Stimulated activated CD4-positive, alpha-beta T cell treated with anti-CD3 and anti-CD28 coated beads, Interleukin-4, amount 100 ng/mL, for 24 hours (primary cell): ENCODE data around the gene SPA17.
A peak's percentile ranks its signal among the peaks of the same experiment; 100 is the strongest.

ENCODE experiments used
- DNase-seq: peaks from one replicate; pipeline ENCODE4 v3.0.0-alpha.2; 2020

SPA17 gene

DNA sequence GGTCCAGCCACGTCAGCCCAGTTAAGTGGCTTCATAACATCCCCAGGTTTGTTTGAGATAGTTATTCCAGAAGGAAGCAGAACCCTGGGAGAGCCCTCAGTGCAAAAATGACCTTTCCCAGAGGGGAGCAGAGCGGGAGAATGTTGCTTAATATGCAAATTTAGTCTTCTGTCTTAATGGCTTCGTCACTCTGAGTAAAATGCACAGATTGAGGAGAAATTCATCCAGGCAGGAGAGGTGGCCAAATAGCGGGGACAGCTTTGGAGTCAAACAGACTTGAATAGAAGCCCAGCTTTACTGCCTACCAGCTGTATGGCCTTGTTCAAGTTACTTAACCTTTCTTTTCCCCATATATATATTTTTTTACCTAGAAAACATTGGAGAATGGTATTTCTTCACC, 53.8 kb downstream of the SPA17 start:
- DNase-seq, result no peak

DNA sequence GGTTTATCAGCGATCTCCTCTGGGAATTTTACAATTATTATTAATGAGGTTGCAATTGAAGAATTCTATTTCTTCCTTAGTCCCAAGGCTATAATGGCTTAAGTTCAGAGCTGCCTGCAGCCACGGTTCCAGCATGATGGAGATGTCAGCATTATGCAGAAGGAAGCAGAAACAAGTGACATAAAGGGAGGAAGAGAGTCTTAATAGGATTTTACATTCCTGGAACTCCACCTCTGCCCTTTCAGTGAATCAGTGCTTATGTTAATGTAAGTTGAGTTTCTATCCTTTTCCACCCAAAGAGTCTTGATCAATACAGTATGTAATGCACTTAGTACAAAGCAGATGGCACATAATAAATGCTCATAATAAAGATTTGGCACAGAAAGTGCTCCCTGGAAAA, 54.4 kb downstream of the SPA17 start:
- no peak for DNase-seq

DNA sequence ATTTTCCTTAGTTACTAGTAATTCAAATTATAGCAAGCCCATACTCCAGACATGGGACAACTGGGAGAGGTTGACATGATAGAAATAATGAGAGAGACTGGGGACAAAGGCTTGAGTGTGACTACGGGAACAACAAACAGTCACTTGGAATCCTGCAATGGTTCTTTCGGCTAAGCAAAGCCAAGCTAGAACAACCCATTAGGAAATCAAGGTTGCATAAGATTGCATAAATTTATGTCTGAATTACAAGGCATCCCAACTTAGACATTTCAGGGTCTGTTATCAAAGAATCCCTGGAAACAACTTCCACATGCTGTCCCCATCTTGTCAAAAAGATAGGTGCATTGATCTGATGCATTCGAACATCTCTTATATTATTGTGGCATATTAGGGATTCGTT, 55.9 kb downstream of the SPA17 start:
- no peak for DNase-seq

GRCh38 chr11:124732230-124732629, 58.5 kb downstream of the SPA17 start:
- DNase-seq, result no peak

DNA sequence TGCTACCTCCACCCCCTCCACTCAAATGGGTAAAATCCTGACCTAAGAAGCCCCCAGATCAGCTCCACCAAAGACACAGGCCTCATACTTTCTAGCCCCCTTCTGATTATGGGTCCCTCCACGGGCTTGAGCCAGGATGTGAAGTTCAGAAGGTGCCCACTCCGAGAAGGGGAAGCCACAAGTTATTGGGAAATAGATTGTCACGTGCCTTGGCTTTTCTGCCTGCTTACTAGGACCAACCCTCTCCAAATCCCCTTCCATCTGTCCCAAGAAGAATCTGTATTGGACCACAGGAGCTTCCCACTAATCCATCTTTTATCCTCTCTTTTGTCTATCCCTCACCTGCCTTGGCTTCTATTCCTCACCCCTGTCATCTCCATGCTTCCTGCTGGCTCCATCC, 63.0 kb downstream of the SPA17 start:
- no peak for DNase-seq

DNA sequence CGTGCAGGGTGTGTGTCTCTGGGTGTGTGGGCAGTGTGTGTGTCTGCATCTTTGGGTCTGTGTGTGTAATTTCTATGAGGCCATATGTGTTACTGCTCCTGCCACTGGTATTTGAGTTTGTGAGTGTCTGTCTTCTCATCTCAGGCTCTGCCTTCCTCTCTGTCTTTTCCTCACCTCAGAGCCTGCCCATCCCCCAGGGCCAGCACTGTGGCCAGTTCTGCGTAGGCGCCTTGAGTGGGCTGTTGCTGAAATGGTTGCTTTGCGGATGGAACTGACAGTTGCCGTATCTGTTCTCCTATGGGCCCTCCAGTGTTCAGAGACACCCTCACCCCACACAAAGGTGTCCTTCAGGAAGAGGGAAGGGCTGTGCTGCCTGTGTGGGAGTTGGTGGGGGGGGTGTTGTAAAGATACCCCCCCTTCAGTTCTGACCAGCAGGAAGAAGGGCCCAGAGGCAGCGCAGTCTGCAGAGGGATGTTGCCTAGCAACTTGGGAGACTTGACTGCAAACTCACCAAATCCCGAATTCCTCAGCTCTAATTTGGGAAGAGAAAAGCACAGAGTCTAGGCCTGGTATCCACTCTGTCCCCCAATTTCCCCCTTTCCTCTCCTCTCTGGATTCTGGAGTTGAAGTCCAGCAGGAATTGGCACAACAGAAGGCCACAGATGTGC, 64.1 kb downstream of the SPA17 start:
- no peak for DNase-seq

DNA sequence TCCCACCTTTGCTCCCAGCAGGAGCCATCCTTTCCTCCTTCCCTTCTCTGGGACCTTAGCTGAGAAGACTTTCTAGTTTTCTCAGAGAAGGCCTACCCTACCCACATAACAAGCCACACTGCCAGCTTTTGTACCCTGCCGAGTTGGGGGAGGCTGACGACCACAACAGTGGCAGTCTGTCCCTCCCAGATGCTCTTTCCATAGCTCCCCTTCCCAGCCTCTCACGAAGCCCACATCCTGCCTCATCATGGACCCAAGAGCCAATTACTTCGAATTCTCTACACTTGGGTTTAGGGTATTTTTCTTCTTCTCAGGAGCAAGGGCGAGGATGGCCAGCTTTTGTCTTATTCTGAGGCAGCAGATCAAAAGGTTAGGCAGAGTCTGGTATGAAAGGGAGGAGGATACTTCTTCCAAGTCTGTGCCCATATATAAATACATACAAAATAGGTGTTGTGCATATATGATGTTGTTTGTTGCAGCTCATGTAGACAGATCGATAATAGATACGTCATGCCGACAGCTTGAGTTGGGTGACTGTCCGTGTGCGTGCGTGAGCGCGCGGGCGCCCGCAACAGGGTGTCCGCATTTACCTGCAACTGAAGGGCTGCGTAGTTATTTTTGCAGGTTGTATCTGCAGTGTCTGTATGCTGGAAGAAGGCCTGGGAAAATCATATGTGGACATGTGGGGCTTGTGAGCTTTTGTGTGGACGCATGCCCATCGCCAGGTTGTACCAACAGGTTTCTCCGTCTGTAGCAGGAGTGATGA, 65.2 kb downstream of the SPA17 start:
- no peak for DNase-seq

DNA sequence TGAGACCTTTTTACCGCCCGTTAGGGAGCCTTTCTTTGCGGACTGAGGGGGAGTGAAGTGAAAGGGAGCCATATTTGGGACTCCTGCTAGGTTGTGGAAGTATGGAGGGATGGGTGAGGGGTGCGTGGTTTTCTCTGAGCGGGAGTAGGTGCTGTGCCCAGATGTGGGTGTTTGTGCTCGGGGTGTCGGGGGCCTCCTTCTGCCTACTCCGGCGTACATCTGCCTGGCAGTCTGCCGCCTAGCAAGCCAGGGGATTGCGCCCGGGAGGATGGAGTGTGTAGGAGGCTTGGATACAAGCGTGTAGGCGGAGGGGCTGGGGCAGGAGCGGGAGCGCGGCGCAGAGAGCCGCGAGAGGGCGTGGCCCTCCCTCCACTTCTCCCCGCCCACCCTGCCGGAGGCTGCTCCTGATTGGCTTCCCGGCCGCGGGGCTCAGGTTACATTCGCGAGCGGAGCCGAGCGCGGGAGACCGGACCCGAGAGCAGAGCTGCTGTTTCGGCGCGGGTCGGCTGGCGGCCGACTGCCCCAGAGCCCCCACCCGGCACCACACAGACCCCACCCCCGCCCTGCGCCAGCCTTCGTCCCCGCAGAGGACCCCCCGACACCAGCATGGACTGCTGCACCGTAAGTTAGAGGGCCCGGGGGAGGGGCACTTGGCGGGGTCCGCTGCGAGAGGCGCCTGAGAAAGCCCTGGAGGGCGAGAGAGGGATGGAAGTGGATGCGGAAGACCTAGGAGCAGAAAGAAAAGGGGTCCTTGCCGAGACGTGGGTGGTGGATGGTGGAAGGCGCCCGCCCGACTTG, 66.0 kb downstream of the SPA17 start, which contains the start of gene NRGN:
TSS of gene NRGN (plus strand) at position 464 of the 798 bp plus-strand sequence. CDS start at position 607, 143 bp downstream.
- peak; percentile 82 for DNase-seq

DNA sequence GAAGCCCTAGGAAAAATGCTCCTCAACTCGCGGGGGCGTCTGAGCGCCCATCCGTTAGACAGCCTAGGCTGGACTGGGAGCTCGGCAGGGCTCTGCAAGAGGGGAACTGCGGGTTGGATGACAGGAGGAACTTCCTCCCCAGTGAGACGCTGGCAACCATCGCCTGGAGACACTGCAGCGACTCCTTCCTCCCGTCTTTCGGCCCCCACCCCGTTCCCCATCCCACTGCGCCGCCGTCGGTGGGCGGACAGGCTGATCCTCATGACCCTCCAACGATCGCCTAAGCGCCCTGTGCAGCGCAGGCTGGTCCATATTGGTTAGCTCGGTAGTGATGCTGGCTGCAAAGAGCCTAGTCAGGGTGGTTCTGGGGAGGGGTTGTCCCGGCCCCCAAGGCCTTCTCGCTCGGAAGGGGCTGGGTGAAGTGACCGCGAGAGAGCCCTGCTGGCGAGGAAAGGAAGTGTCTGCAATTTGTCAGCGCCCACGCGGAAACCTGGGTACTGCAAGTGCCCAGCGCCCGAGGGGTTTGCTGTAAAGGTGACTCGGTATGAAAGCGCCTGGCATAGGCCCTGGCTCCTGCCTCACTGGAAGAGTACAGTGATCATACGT, 66.7 kb downstream of the SPA17 start:
- peak; percentile 62 for DNase-seq

- DNase-seq, result no peak
Observed at GRCh38 chr11:124742555-124742954, 68.9 kb downstream of the SPA17 start.

GRCh38 chr11:124743050-124743449, 69.3 kb downstream of the SPA17 start:
- no peak for DNase-seq

- DNase-seq, result no peak
Observed at GRCh38 chr11:124745270-124745834, 71.6 kb downstream of the SPA17 start.

DNA sequence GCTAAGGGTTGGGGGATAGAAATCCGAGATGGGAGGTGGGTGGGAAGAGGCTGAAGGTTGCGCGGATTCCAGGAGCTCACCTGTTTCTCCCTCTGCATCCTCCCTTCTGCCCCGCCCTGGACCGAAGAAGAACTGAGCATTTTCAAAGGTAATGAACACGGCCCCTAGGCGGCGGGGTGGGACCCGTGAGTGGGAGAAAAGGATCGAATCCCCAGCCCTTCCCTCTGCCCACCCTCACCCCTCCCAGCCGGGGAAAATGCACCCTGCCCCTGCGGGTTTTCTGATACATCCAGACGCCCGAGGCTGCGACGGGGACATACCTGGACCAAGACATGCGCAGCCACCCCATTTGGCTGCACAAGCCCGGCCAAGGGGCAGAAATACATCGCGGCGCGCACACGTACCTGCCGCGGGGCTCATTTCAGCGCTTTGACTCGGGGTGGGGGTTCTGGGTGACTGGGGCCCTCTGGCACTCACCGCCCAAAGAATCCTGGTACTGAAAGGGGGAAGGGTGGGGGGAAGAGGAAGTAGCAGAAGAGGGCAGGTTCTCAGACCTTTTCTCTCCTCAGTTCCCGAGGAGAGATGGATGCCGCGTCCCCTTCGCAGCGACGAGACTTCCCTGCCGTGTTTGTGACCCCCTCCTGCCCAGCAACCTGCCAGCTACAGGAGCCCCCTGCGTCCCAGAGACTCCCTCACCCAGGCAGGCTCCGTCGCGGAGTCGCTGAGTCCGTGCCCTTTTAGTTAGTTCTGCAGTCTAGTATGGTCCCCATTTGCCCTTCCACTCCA, 72.3 kb downstream of the SPA17 start:
- DNase-seq, result peak; percentile 32

DNA sequence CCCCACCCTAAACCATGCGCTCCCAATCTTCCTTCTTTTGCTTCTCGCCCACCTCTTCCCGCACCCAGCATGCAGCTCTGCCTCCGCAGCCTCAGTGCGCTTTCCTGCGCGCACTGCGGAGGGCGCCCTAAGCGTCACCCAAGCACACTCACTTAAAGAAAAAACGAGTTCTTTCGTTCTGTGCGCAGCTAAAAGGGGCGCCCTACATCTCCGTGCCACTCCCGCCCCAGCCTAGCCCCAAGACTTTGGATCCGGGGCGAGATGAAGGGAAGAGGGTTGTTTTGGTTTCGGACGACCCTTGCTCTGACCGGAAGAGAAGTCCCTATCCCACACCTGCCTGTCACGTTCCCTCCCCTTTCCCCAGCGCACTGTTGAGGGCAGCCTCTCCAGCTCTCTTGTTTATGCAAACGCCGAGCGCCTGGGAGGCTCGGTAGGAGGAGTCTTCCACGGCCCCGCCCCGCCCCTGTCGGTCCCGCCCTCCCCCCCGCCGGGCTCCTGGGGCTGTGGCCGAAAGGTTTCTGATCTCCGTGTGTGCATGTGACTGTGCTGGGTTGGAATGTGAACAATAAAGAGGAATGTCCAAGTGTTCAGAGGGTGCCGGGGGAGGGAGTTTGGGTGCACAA, 73.0 kb downstream of the SPA17 start:
- DNase-seq, result peak; percentile 76
